Spleen (tissue), 7 donors: ENCODE data around the gene YPEL3.

Source experiments
- POLR2A ChIP-seq, 3 donors: fragments of 450-650 bp; IDR thresholded peaks; one replicate each; pipeline ENCODE4 v1.5.1; 2017; ENCODE audit warnings: antibody characterized with exemption in 3 of 3, mild to moderate bottlenecking in 1 of 3
- POLR2AphosphoS5 ChIP-seq, 3 donors: sonication (generic); formaldehyde crosslinking; IDR thresholded peaks; one replicate each; pipeline ENCODE4 v1.5.1; 2017; ENCODE audit warnings: antibody characterized with exemption in 3 of 3
- TF ChIP-seq, protein P1 (sequence below), 11 experiments: fragments of 200-600 bp in 7 of 11; fragments of 450-650 bp in 4 of 11; sonication (generic) in 4 of 11; IDR thresholded peaks in 8 of 11; conservative IDR thresholded peaks in 3 of 11; 1 replicate in 7 of 11; 2 replicates in 4 of 11; pipeline versions ENCODE4 v1.4.0 to v1.8.0; 2016 to 2021; ENCODE audit warnings: antibody characterized with exemption in 11 of 11, inconsistent platforms in 4 of 11, mild to moderate bottlenecking in 1 of 11
- donor health status: DM: no; HTN: no; CAD: no; lungs with moderate emphysema.
- donor health status: DM: no; HTN: no; CAD: no.
- donor health status: DM: no; HTN: no; CAD: no.

DNA sequence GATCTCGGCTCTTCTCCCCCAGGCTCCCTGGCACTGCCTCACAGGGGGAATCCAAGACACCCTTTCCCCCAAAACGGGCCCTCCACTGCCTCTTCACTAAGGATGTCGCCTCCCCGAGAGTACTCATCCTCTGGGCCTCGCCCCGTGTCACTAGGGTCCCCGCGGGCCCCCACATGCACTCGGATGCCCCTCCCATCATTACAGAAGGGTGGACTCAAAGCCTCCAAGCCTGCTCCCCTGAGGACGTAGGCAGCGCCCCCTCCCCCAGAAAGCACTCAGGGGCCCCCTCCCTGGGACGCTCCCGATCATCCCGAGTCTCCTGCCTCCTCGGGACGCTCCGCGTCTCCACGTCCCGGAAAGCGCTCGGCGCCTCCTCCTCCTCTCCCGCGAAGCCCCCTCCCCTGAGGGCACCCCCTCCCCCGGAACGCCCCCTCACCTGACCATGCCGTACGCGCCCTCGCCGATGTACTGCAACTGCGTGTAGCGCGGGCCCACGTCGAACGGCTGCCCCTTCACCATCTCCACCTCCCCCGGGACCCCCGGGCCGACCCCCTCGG lies 26.7 kb upstream of the YPEL3 start:
- TF ChIP-seq, protein P1, sequence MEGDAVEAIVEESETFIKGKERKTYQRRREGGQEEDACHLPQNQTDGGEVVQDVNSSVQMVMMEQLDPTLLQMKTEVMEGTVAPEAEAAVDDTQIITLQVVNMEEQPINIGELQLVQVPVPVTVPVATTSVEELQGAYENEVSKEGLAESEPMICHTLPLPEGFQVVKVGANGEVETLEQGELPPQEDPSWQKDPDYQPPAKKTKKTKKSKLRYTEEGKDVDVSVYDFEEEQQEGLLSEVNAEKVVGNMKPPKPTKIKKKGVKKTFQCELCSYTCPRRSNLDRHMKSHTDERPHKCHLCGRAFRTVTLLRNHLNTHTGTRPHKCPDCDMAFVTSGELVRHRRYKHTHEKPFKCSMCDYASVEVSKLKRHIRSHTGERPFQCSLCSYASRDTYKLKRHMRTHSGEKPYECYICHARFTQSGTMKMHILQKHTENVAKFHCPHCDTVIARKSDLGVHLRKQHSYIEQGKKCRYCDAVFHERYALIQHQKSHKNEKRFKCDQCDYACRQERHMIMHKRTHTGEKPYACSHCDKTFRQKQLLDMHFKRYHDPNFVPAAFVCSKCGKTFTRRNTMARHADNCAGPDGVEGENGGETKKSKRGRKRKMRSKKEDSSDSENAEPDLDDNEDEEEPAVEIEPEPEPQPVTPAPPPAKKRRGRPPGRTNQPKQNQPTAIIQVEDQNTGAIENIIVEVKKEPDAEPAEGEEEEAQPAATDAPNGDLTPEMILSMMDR (IDR thresholded peaks at IDR 0.05 in 8 of 11, conservative IDR thresholded peaks at IDR 0.05 in 3 of 11): no peak
- TF ChIP-seq POLR2AphosphoS5 (IDR thresholded peaks at IDR 0.05) (no peak), POLR2A (IDR thresholded peaks at IDR 0.05) (no peak)
